NCI-H128 (cell line): ENCODE data around the gene CLEC16A.

Experiments
- DNase-seq: peaks from one replicate; lab custom pipeline; 2025; ENCODE audit not compliant: unreplicated experiment; lab: John Stamatoyannopoulos, UW

Gene CLEC16A, protein sequence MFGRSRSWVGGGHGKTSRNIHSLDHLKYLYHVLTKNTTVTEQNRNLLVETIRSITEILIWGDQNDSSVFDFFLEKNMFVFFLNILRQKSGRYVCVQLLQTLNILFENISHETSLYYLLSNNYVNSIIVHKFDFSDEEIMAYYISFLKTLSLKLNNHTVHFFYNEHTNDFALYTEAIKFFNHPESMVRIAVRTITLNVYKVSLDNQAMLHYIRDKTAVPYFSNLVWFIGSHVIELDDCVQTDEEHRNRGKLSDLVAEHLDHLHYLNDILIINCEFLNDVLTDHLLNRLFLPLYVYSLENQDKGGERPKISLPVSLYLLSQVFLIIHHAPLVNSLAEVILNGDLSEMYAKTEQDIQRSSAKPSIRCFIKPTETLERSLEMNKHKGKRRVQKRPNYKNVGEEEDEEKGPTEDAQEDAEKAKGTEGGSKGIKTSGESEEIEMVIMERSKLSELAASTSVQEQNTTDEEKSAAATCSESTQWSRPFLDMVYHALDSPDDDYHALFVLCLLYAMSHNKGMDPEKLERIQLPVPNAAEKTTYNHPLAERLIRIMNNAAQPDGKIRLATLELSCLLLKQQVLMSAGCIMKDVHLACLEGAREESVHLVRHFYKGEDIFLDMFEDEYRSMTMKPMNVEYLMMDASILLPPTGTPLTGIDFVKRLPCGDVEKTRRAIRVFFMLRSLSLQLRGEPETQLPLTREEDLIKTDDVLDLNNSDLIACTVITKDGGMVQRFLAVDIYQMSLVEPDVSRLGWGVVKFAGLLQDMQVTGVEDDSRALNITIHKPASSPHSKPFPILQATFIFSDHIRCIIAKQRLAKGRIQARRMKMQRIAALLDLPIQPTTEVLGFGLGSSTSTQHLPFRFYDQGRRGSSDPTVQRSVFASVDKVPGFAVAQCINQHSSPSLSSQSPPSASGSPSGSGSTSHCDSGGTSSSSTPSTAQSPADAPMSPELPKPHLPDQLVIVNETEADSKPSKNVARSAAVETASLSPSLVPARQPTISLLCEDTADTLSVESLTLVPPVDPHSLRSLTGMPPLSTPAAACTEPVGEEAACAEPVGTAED

DNA sequence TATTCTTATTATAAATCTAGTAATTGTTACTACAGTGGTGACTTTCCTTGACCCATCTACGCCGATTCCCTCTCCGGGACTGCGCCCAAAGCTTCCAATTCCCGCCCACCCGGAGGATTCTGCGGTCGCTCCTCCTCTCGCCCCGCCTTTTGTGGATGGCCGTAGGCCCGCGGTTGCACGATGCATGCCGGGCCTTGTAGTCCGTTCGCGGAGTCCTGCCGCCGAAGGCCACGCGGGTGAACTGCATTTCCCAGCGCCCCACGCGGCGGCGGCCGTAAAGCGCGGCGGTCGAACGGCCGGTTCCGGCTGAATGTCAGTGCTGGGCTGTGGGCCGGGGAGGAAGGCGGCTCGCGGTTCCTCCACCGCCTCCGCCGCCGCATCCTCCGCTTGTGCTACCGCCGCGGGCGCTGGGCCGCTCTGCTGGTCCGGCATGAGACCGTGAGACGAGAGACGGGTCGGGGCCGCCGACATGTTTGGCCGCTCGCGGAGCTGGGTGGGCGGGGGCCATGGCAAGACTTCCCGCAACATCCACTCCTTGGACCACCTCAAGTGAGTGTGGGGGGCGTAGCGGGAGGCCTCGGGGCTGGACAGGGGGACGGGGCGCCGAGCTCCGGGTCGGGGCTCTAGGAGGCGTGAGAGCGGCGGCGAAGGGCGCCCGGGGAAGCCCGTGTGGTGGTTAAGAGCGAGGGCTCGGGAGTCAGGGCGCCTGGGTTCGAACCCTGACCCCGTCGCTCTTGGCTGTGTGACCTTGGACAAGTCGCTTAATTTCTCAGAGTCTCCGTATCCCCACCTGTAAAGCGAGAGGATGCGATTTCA is at the start of gene CLEC16A:
CLEC16A (plus strand) TSS at position 316 of the 816 bp plus-strand sequence; CDS start at position 470, 154 bp downstream.
- peak; percentile 84 for DNase-seq

DNA sequence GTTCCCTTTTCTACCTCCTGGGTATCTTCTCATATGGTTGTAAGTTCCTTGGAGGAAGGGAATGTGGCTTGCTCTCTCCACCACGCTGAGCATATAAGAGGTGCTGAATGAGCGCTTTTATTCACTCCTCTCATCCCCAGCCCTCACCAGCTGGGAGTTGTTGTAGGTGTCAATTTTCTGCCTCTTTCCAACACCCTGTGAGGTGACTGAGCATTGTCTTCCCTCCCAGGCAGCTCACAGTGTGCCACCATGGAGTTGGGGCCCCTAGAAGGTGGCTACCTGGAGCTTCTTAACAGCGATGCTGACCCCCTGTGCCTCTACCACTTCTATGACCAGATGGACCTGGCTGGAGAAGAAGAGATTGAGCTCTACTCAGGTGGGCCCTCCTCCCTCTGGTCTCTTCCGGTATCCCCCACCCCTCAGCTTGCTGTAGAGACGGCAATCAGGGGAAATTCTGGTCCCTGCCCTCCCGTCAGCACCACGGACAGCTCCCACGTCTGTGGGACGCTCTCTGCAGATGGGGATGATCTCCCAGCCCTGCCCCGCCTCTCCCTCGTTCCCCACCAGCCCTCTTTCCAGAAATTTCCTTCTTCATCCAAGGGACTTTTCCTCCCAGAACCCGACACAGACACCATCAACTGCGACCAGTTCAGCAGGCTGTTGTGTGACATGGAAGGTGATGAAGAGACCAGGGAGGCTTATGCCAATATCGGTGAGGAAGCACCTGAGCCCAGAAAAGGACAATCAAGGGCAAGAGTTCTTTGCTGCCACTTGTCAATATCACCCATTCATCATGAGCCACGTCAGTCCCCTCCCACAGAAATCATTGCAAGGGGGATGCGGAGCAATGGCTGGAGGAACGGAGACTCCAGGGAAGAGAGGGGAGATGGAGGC is 49.1 kb upstream of the CLEC16A start:
- no peak for DNase-seq

DNA sequence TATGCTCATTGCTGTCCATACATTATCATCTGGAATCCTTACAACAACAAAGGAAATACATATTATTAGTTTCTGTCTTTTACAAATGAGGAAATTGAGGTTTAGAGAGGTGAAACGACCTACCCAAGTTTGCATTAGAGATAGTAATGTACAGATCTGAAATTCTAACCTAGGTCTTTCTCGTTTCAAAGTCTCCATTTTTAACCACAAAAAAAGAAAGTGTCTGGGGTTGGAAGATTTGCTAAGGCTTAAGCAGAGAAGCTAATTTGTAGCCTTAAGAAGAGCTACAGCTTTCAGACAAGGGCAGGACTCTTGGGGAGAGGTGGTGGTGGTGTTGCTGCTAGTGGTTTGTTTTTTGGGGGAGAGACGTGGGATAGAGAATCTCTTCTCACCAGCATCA is 48.2 kb upstream of the CLEC16A start:
- DNase-seq: no peak

DNA sequence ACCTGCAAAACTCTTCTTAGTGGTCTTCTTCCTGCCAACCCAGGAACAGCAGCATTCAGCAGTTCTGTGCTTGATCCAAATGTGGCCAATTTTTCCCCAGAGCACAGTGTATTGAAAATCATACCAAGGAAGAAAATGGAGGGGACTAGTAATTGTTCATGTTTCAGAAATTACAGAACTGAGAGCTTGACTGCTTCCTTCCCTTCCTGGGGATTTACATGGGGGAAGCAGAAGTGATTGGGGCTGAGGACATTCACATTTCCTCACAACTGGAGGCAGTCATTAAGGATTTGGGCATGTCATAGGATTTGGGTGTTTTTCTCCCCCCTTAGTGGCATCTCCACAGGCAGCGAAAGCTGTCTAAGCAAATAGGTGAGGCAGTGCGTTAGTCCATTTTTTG is 47.6 kb upstream of the CLEC16A start:
- no peak for DNase-seq

DNA sequence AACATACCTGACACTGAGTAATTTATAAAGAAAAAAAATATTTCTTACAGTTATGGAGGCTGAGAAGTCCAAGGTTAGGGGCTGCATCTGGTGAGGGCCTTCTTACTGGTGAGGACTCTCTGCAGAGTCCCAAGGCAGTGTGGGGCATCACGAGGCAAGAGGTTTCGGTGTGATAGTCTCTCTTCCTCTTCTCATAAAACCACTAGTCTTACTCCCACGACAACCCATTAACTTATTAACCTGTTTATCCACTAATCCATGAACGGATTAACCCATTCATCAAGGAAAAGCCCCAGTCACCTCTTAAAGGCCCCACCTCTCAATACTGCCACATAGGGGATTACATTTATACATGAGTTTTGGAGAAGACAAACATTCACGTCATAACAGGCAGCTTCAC is 47.2 kb upstream of the CLEC16A start:
- DNase-seq: no peak

DNA sequence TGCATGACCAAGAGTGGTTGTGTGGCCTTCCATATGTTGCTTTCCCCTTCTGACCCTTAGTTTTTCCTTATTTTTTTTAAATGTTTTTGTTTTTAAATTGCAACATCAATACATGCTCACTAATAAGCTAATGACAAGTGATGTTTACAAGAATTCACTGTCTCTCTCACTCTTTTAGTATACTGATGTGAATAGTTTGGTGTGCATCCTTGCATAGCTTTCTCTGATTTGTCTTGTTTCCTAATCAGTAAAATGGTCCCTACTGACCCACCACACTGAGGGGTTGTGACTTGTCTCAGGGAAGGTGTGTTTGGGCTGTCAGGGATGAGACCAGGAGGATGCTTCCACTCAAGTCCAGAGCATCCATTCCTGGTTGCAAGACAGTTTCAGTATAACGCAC is 41.4 kb upstream of the CLEC16A start:
- no peak for DNase-seq

DNA sequence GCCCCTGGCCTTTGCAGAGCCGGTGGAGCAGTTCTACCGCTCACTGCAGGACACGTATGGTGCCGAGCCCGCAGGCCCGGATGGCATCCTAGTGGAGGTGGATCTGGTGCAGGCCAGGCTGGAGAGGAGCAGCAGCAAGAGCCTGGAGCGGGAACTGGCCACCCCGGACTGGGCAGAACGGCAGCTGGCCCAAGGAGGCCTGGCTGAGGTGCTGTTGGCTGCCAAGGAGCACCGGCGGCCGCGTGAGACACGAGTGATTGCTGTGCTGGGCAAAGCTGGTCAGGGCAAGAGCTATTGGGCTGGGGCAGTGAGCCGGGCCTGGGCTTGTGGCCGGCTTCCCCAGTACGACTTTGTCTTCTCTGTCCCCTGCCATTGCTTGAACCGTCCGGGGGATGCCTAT is 37.9 kb upstream of the CLEC16A start:
- no peak for DNase-seq

DNA sequence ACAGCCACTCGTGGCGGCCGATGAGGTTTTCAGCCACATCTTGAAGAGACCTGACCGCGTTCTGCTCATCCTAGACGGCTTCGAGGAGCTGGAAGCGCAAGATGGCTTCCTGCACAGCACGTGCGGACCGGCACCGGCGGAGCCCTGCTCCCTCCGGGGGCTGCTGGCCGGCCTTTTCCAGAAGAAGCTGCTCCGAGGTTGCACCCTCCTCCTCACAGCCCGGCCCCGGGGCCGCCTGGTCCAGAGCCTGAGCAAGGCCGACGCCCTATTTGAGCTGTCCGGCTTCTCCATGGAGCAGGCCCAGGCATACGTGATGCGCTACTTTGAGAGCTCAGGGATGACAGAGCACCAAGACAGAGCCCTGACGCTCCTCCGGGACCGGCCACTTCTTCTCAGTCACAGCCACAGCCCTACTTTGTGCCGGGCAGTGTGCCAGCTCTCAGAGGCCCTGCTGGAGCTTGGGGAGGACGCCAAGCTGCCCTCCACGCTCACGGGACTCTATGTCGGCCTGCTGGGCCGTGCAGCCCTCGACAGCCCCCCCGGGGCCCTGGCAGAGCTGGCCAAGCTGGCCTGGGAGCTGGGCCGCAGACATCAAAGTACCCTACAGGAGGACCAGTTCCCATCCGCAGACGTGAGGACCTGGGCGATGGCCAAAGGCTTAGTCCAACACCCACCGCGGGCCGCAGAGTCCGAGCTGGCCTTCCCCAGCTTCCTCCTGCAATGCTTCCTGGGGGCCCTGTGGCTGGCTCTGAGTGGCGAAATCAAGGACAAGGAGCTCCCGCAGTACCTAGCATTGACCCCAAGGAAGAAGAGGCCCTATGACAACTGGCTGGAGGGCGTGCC is 37.2 kb upstream of the CLEC16A start:
- no peak for DNase-seq

DNA sequence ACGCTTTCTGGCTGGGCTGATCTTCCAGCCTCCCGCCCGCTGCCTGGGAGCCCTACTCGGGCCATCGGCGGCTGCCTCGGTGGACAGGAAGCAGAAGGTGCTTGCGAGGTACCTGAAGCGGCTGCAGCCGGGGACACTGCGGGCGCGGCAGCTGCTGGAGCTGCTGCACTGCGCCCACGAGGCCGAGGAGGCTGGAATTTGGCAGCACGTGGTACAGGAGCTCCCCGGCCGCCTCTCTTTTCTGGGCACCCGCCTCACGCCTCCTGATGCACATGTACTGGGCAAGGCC is 36.7 kb upstream of the CLEC16A start:
- no peak for DNase-seq

DNA sequence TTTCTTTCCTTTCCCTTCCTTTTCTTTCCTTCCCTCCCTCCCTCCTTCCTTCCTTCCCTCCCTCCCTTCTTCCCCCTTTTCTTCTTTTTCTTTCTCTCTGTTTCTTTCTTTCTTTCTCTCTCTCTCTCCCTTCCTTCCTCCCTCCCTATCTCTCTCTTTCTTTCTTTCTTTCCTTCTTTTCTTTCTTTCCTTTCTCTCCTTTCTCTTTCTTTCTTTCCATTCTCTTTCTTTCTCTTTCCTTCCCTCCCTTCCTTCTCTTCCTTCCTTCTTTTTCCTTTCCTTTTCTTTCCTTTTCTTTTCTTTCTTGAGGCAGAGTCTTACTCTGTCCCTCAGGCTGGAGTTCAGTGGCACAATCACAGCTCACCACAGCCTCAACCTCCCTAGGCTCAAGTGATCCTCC is 33.1 kb upstream of the CLEC16A start:
- DNase-seq: no peak

DNA sequence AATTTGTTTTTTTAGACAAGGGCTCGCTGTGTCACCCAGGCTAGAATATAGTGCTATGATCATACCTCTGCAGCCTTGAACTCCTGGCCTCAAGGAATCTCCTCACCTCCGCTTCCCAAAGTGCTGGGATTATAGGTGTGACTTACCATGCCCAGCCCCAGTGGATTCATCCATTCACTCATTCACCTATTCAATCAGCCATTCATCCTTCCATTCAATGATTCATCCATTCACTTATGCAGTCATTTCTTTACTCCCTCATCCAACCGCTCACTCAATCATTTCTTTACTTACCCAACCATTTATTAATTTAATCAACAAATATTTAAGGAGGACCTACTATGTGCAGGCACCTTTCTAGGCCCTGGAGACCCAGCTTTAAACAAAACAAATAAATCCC is 27.8 kb upstream of the CLEC16A start:
- DNase-seq: no peak

DNA sequence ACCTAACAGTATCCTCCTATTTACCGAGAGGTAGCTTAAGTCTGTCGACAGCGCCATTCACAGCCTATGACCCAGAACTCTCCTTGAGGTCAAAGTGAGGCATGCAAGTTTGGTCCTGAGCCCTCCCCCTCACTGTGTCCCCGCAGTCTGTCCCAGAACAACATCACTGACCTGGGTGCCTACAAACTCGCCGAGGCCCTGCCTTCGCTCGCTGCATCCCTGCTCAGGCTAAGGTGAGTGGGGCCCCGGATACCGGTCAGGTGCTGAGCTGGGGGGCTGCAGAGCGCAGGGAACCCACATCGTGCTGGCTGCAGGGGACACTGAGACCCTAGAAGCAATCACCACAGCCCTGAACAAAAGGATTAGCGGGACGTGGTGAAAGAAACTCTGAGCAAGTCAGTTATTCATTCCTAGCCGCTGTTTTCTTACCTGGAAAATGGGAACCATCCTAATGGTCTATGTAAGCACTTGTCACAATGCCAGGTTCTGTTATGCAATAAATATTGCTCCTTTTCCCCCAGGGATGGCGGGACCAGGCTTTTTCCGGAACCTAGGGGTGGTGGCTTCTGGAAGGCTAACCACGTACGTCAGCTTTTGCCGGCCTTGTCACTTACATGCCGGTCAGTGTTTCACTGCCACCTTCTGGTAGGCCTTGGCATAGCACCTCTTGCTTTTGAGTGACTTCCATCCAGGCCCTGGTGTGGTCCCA is 25.9 kb upstream of the CLEC16A start:
- DNase-seq: peak; percentile 45

DNA sequence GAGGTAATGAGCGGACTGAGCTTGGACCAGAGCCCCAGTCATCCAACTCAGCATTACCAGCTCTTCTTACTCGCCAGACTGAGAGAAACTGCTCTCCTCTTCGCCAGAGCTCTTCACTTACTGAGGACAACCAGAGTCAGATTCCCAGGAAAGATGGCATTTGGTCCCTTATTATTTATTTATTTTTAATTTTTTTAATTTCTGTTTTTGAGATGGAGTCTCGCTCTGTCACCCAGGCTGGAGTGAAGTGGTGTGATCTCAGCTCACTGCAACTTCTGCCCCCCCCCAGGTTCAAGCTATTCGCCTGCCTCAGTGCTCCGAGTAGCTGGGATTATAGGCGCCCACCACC is 25.4 kb upstream of the CLEC16A start:
- DNase-seq: no peak

DNA sequence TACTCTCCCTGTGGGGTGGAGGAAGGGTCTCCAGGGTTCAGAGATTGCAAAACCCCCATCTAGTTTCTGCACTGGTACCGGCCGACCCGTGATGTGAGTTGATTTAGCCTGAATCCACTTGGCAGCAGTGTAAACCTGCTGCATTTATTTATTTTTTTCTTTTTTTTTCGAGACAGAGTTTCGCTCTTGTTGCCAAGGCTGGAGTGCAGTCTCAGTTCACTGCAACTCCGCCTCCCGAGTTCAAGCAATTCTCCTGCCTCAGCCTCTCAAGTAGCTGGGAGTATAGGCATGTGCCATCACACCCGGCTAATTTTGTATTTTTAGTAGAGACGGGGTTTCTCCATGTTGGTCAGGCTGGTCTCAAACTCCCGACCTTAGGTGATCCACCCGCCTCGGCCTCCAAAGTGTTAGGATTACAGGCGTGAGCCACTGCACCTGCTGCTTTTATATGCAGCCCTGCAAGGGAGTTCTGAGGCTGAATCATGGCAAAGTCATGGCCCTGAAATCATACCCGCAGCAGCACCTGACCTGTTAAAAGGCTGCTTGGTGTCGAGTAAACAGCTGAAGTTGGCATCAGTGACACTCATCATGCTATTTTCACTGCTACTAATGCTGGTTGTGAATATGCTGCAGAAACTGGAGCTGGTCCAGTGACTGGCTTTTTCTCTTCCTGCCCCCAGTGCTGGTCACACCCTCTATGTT is 23.5 kb upstream of the CLEC16A start:
- no peak for DNase-seq

DNA sequence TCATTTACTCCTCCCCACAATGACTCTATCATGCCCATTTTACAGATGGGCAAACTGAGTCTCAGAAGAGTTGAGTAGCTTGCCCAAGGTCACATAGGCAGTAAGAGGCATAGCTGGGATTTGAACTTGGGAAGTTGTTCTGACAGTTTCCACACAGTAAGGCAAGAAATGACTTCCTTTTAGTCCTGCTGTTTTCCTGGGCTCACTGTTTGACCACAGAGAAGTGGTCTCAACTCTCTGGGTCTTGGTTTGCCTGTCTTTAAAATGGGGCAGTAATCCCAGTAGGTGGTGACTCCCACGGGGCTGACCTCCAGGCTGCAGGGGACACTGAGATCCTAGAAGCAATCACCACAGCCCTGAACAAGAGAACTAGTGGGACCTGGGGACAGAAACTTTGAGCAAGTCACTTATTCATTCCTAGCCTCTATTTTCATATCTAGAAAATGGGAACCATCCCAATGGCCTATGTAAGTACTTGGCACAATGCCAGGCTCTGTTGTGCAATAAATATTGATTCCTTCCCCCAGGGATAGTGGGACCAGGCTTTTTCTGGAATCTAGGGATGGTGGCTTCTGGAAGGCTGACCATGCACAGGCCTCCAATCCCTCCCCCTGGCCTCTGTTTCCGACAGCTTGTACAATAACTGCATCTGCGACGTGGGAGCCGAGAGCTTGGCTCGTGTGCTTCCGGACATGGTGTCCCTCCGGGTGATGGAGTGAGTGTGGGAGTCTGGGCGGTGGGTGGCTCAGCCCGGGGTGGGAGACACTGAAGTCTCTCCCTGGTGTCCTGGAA is 22.6 kb upstream of the CLEC16A start:
- no peak for DNase-seq

DNA sequence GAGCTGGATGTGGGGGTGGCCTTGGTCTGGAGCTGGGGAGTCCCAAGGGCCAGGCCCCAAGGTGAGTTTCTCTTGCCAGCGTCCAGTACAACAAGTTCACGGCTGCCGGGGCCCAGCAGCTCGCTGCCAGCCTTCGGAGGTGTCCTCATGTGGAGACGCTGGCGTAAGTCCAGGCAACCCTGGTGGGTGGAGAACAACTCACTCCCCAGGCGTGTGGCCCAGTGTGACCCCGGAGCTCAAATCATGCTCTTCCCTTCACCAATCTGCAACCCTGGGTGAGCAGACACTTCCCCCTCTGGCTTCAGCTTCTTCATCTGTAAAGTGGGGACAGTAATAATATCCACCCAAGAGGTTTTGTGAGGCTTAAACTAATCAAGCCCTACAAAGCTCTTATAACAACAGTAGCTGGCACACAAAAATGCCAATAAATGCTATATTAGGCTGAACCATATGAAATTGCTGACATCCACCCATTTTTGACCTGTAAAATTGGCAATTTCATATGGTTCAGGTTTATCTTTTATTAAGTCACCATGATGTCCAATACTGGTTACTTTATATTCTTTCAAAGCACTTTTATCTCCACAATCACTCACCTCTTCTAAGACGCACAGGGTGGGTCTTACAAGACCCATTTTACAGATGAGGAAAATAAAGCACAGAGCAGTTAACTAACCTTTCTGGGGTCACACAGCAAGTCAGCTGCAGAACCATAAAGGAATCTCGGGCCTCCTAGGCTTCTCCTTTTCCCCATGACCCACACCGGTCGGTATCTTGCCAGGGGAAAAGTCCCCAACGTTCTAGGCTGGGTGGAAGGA is 21.8 kb upstream of the CLEC16A start:
- no peak for DNase-seq
